DMS114 treated with DMSO at 0.1 percent for 48 hours (cell line): ENCODE results near the gene CCDC187.
"Not testable (repeated sequence)": the region's sequence is repeated elsewhere in the genome, so short reads cannot be mapped to it uniquely, and the experiment has no call there.

Experiments used
- DNase-seq: peaks from one replicate; lab custom pipeline; 2025; ENCODE audit not compliant: unreplicated experiment; lab: John Stamatoyannopoulos, UW

The CCDC187 gene

GRCh38 chr9:136303825-136304416, at the start of gene CCDC187:
CCDC187 (minus strand) TSS chr9:136304094; CDS start chr9:136303830, 264 bp downstream.
- no peak for DNase-seq

- DNase-seq = no peak
Measured at GRCh38 chr9:136353088-136353487, 49.2 kb upstream of the CCDC187 start.

GRCh38 chr9:136352682-136353081, 48.8 kb upstream of the CCDC187 start:
- DNase-seq = no peak

GRCh38 chr9:136351868-136352267, 48.0 kb upstream of the CCDC187 start:
- not testable (repeated sequence) for DNase-seq

GRCh38 chr9:136351252-136351800, 47.4 kb upstream of the CCDC187 start:
- DNase-seq = no peak

GRCh38 chr9:136349546-136349945, 45.7 kb upstream of the CCDC187 start:
- no peak for DNase-seq

- DNase-seq = no peak
Measured at GRCh38 chr9:136348691-136349090, 44.8 kb upstream of the CCDC187 start.

GRCh38 chr9:136347472-136348256, 43.8 kb upstream of the CCDC187 start:
- no peak for DNase-seq

GRCh38 chr9:136346927-136347465, 43.1 kb upstream of the CCDC187 start:
- DNase-seq = no peak

- no peak for DNase-seq
Measured at GRCh38 chr9:136346157-136346481, 42.2 kb upstream of the CCDC187 start.

GRCh38 chr9:136345281-136346156, 41.6 kb upstream of the CCDC187 start:
- DNase-seq = no peak

- no peak for DNase-seq
Measured at GRCh38 chr9:136344544-136345280, 40.8 kb upstream of the CCDC187 start.

- DNase-seq = no peak
Measured at GRCh38 chr9:136343884-136344269, 40.0 kb upstream of the CCDC187 start.

- no peak for DNase-seq
Measured at GRCh38 chr9:136343121-136343883, 39.4 kb upstream of the CCDC187 start.

GRCh38 chr9:136342181-136343120, 38.6 kb upstream of the CCDC187 start:
- no peak for DNase-seq

- DNase-seq = no peak
Measured at GRCh38 chr9:136341769-136342168, 37.9 kb upstream of the CCDC187 start.

GRCh38 chr9:136341042-136341655, 37.3 kb upstream of the CCDC187 start:
- DNase-seq = no peak

- DNase-seq = no peak
Measured at GRCh38 chr9:136340356-136341041, 36.6 kb upstream of the CCDC187 start.
